ENCODE results near the gene PAK6.

PAK6 gene

DNA sequence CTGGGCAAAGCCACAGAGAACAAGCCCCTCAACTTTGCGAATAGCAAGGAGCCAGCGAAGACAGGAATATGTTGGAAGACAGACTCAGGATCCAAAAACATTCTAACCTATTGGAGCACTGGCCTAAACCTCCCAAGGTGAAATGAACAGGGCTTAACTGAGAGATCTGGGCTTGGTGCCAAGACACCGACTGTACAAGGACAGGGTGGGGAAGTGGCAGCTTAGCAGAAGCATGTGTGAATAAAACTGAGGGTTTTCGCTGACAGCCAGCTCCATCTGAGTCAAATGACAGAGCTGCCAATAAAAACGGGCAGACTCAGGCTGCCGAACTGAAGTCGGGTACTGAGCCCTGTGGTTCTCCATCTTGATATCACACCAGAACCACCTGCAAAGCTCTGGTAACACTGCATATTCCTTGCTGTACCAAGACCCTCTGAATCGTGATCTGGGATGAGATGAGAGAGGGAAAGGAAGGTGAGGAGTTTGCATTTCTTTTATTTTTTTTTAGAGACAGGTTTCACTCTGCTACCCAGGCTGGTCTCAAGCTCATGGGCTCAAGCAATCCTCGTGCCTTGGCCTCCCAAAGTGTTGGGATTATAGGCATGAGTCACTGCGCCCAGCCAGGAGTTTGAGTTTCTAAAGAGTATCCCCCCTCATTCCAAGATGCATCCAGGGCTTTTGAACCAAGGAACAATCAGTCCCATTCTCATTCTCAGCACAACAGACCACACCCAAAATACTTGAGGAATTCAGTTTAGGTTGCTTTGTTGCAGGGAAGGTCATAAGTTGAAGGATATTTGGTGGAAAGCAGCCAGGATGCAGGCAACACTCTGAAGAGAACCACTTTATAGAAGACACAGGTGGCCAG is 74.9 kb downstream of the PAK6 start:
- peak; percentile 59 for DNase-seq

DNA sequence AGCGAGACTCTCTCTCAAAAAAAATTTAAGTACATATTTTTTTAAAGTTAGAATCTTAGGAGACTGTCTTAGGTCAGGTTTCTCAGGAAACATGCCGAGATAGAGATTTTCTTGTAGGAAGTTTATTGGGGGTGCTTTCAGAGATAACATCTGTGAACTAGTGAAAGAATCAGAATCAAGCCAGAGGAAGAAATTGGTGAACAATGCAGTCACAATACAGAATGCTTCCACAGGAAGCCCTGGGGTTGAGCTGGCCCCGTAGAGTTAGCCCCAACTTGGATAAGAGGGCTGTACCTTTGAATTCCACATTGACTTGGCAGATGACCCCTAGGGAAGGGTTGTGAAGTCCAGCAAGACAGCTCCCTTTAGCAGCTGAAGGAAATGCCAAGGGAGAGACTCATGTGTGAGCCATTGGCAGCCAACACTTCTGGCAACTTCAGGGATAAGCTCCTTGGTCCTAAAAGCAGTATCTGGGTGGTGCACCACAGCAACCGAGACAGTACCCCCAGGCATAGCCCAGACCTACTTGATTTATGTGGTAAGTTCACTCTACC is 75.9 kb downstream of the PAK6 start:
- DNase-seq, result no peak

- DNase-seq, result no peak
Observed at GRCh38 chr15:40316931-40317330, 78.1 kb downstream of the PAK6 start.

GRCh38 chr15:40317580-40317979 is 78.7 kb downstream of the PAK6 start:
- no peak for DNase-seq

DNA sequence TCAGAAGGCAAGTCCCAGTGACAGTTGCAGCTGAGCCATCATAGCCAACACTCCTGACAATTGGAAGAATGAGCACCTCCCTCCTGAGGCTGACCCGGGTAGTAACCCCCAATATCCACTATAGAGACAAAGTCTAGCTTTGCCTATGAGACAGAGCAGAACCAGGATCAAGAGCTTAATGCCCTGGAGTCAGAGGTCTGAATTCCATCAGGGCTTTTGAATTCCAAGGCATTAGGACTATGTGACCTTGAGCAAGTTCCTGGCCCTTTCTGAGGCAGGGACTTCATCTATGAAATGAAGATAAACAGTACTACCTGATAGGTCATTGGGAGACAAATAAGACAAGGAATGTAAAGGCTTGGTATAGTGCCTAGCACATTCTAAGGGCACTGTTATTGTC is 81.5 kb downstream of the PAK6 start:
- DNase-seq, result no peak

GRCh38 chr15:40320931-40321371 is 82.1 kb downstream of the PAK6 start:
- DNase-seq, result peak; percentile 34

DNA sequence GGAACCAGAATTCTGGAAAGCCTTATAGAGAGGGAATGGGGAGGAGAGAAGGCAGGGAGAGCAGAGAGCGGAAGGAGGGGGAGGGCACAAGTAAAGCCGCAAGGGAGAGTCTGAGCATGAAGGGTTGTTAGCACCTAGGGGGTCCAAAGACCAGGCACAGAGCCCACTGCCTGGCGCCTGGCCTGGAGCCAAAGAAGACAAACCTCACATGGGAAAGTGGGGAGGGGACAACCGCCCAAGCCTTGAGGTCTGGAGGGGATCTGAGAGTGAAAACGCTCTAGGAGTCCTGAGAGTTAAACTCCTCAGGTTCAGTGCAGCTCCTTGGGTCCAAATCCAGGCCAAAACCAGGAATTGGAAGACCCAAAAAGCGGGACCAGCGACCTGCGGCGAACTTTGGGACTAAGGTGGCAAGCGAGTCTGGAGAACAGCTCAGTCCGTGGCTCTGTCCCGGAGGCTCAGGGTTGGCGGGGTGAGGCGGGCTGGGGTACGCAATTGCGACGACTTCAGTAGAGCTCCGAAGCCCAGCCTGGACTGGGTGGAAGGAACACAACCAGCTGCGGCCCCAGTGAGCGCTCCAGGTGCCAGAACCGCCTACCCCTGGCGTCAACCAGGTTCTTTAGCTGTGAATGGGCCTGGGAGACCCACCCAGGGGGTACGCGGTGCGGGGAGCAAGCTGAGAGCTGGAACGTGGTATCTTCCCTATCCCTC is 83.8 kb downstream of the PAK6 start:
- no peak for DNase-seq

DNA sequence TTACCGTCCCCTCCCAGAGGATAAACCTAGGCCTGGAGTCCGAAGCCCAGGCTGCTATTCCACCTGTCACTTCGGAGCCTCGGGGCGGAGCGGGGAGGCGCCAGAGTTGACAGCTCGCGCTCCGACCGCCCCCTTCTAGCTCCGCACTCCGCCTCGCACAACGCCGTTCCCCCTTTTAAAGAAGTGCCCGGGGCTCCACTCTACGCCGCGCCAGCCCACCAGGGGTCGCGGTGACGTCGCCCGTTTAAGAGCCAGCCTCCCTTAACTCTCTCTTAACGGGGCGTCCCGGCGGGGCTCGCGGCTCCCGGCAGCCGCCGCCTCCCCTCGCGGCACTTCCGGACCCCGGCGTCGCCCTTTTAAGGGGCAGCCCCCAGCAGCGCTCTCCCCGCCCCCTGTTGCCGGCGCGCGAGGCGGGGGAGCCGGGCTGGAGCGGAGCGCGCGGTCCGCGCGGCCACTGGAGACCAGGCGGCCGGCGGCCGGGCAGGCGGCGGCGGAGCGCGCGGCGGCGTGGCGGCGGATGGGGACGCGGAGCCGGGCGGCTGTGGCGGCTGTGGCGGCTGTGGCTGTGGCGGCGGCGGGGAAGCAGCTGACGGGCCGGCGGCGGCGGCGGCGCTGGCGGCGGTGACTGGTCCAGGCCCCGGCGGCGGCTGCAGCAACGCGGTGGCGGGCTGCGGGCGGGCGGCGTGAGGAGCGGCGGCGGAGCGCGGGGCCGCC is 84.5 kb downstream of the PAK6 start, which contains the start of gene INAFM2:
Gene INAFM2, plus strand, starts transcription at position 454 of the 714 bp plus-strand sequence. CDS start 364 bp downstream, outside the sequence.
- DNase-seq, result peak; percentile 88

- no peak for DNase-seq
Observed at GRCh38 chr15:40323953-40324937, 85.4 kb downstream of the PAK6 start.

DNA sequence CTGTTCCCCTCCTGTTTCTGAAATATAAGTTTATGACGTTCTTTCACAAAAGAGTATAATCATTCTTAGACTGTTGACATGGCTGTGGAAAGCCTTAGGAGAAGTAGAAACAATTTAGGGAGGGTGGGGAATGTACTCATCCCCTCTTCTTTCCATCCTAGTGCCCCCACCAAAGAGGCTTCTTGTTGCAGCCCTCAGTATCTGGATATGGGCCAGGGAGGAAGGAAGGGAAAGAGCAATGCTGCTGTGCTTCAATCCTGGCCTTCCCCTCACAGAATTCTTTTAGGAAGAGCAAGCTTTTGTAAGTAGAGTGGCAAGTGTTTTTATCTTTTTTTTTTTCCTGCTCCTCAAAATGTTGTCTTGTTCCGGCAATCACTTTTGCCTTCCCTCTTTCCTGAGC is 86.3 kb downstream of the PAK6 start:
- no peak for DNase-seq

- DNase-seq, result no peak
Observed at GRCh38 chr15:40325700-40326099, 86.8 kb downstream of the PAK6 start.

Measured in KG1 (cell line).